Ishikawa (cell line): ENCODE data around the gene LARP4B.

Experiments used
- CEBPB ChIP-seq: IDR thresholded peaks from 2 replicates; pipeline ENCODE4 v1.6.1; 2012
- CREB1 ChIP-seq: IDR thresholded peaks from 2 replicates; pipeline ENCODE4 v1.6.1; 2012; ENCODE audit warnings: low read depth
- EGR1 ChIP-seq: IDR thresholded peaks from 2 replicates; pipeline ENCODE4 v1.6.1; 2012
- EP300 ChIP-seq: IDR thresholded peaks from 2 replicates; pipeline ENCODE4 v1.6.1; 2012; ENCODE audit warnings: borderline replicate concordance
- FOXM1 ChIP-seq: IDR thresholded peaks from 2 replicates; pipeline ENCODE4 v1.6.1; 2012; ENCODE audit warnings: low read depth, borderline replicate concordance
- MAX ChIP-seq: IDR thresholded peaks from 2 replicates; pipeline ENCODE4 v1.6.1; 2012
- RAD21 ChIP-seq: IDR thresholded peaks from 2 replicates; pipeline ENCODE4 v1.6.1; 2012; ENCODE audit warnings: low read depth
- REST ChIP-seq: IDR thresholded peaks from 2 replicates; pipeline ENCODE4 v1.6.1; 2012; ENCODE audit warnings: low read depth, mild to moderate bottlenecking
- TAF1 ChIP-seq: IDR thresholded peaks from 2 replicates; pipeline ENCODE4 v1.6.1; 2012; ENCODE audit warnings: low read depth, mild to moderate bottlenecking
- TCF12 ChIP-seq: IDR thresholded peaks from 2 replicates; pipeline ENCODE4 v1.6.1; 2012; ENCODE audit warnings: low read depth
- TEAD4 ChIP-seq: IDR thresholded peaks from 2 replicates; pipeline ENCODE4 v1.6.1; 2012
- YY1 ChIP-seq: IDR thresholded peaks from 2 replicates; pipeline ENCODE4 v1.6.1; 2012; ENCODE audit warnings: low read depth
- ZBTB7A ChIP-seq: IDR thresholded peaks from 2 replicates; pipeline ENCODE4 v1.6.1; 2012; ENCODE audit warnings: low read depth

DNA sequence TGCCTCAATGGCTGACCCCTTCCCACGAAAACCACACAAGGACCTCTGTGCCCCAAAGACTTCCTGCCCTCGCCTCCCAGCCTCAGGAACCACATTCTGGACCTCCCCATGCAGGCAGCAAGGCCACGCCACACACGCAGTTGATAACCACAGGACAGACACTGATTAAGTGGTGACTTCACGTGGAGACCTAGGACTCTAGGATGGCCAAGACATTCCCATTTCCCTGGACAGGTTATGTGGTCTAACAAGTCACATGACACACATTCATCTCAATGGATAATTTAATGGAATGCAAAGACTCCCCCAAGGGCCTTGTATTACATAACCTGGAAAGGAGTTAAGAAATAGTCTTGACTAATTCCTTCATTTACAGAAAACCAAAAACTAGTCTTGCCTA lies 110.2 kb downstream of the LARP4B start:
- TF ChIP-seq CREB1 = no peak
- no peak for TF ChIP-seq TAF1
- TF ChIP-seq MAX = no peak
- TF ChIP-seq REST = no peak
- TF ChIP-seq TCF12 = no peak
- TF ChIP-seq YY1 = no peak
- TF ChIP-seq FOXM1 = no peak
- no peak for TF ChIP-seq ZBTB7A
- no peak for TF ChIP-seq TEAD4
- TF ChIP-seq CEBPB = no peak
- TF ChIP-seq EGR1 = no peak
- TF ChIP-seq RAD21 = no peak
- no peak for TF ChIP-seq EP300
